Stimulated activated CD4-positive, alpha-beta T cell treated with anti-CD3 and anti-CD28 coated beads, Interleukin-4, amount 100 ng/mL, for 48 hours (primary cell): ENCODE results near the gene SF3A1.

Source experiments
- DNase-seq, 2 donors: peaks; one replicate each; pipeline ENCODE4 v3.0.0-alpha.2; 2020; ENCODE audit warnings: low read depth in 2 of 2

SF3A1 gene

GRCh38 chr22:30287648-30288418 is 68.9 kb downstream of the SF3A1 start:
- peak; percentile 83 to 90 for DNase-seq

GRCh38 chr22:30286813-30287647 is 69.7 kb downstream of the SF3A1 start:
- DNase-seq: peak; percentile 84 to 92

- DNase-seq: no peak
Observed at GRCh38 chr22:30286331-30286730, 70.4 kb downstream of the SF3A1 start.

- DNase-seq: no peak
Observed at GRCh38 chr22:30285846-30286200, 70.9 kb downstream of the SF3A1 start.

GRCh38 chr22:30285176-30285845 is 71.4 kb downstream of the SF3A1 start:
- DNase-seq: no peak

GRCh38 chr22:30284666-30285065 is 72.0 kb downstream of the SF3A1 start:
- no peak for DNase-seq

- DNase-seq: no peak
Observed at GRCh38 chr22:30284172-30284571, 72.5 kb downstream of the SF3A1 start.

GRCh38 chr22:30283342-30283741 is 73.4 kb downstream of the SF3A1 start:
- no peak for DNase-seq

- DNase-seq: no peak
Observed at GRCh38 chr22:30282616-30283046, 74.1 kb downstream of the SF3A1 start.
